ENCODE results near the gene NEDD9.

DNA sequence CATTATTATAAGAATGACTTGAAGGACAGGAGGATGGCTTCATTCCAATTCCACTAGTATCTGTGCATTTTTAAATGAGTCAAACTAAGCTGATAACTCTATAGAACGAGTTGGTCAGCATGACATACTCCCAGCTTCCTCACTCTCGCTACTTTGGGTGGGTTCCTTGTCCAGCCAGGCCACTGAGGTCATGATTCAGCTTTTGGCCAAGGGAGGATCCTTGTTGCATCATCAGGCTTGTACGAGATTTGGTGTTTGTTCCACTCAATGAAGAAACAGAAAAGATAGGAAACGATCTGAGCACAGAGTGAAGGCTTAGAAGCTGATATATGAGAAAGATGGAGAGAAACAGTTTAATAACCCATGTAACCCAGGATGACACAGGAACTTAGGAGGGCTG, 19.8 kb downstream of the NEDD9 start:
- TF ChIP-seq REST (IDR thresholded peaks at IDR 0.05; ENCODE audit: insufficient replicate concordance, low read depth), result no peak
- TF ChIP-seq, protein P1, sequence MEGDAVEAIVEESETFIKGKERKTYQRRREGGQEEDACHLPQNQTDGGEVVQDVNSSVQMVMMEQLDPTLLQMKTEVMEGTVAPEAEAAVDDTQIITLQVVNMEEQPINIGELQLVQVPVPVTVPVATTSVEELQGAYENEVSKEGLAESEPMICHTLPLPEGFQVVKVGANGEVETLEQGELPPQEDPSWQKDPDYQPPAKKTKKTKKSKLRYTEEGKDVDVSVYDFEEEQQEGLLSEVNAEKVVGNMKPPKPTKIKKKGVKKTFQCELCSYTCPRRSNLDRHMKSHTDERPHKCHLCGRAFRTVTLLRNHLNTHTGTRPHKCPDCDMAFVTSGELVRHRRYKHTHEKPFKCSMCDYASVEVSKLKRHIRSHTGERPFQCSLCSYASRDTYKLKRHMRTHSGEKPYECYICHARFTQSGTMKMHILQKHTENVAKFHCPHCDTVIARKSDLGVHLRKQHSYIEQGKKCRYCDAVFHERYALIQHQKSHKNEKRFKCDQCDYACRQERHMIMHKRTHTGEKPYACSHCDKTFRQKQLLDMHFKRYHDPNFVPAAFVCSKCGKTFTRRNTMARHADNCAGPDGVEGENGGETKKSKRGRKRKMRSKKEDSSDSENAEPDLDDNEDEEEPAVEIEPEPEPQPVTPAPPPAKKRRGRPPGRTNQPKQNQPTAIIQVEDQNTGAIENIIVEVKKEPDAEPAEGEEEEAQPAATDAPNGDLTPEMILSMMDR (IDR thresholded peaks at IDR 0.05; ENCODE audit: insufficient read depth, low read length), result no peak

All from HL-60 (cell line).